CD4-positive, CD25-positive, alpha-beta regulatory T cell (primary cell): ENCODE data around the gene TREML1. TPM values are rescaled to one million over a fixed set of nuclear protein-coding genes. Genes with fewer than 3 reads are reported as not detected.
"Not testable (repeated sequence)": the region's sequence is repeated elsewhere in the genome, so short reads cannot be mapped to it uniquely, and the experiment has no call there.

Experiments used
- ATAC-seq, 2 donors: fragments of 150-1000 bp; cut with Tn5 transposase; one replicate each; pipeline ENCODE4 v1.10.0; 2021; ENCODE audit warnings: low read depth in 2 of 2, moderate number of reproducible peaks in 2 of 2, moderate library complexity in 1 of 2
- DNase-seq, 3 donors: peaks; one replicate each; pipeline versions ENCODE4 v3.0.0 to v3.0.0-alpha.2; 2012 to 2022; ENCODE audit warnings: mixed read lengths in 1 of 3
- H3K27ac ChIP-seq: one replicate; pipeline ENCODE4 v1.7.0; 2013; ENCODE audit warnings: mild to moderate bottlenecking, low read length; ENCODE audit not compliant: insufficient read depth, poor library complexity, severe bottlenecking
- H3K27me3 ChIP-seq: one replicate; pipeline ENCODE4 v1.7.0; 2013; ENCODE audit warnings: low read length; ENCODE audit not compliant: control insufficient read depth, insufficient read depth
- H3K36me3 ChIP-seq: one replicate; pipeline ENCODE4 v1.7.0; 2013; ENCODE audit warnings: mild to moderate bottlenecking, low read length, moderate library complexity; ENCODE audit not compliant: control insufficient read depth, insufficient read depth
- H3K4me1 ChIP-seq: 2 replicates; pipeline ENCODE4 v1.7.0; 2013; ENCODE audit warnings: mild to moderate bottlenecking, low read length; ENCODE audit not compliant: insufficient read depth, control insufficient read depth, poor library complexity, severe bottlenecking
- H3K4me3 ChIP-seq: one replicate; pipeline ENCODE4 v1.7.0; 2013; ENCODE audit warnings: low read depth, mild to moderate bottlenecking, low read length, moderate library complexity
- H3K9me3 ChIP-seq, 2 experiments: 1 replicate in 1 of 2; 2 replicates in 1 of 2; pipeline ENCODE4 v1.7.0; 2013; ENCODE audit warnings: low read length in 2 of 2, mild to moderate bottlenecking in 1 of 2, moderate library complexity in 1 of 2; ENCODE audit not compliant: control insufficient read depth in 2 of 2
- H3K27ac Mint-ChIP-seq, 3 donors: one replicate each; pipeline ENCODE4 v1.8.0; 2020 to 2022; ENCODE audit warnings: mild to moderate bottlenecking in 3 of 3, mixed read lengths in 3 of 3, moderate library complexity in 2 of 3
- H3K27me3 Mint-ChIP-seq: one replicate; pipeline ENCODE4 v1.8.0; 2022; ENCODE audit warnings: mild to moderate bottlenecking, mixed read lengths
- H3K36me3 Mint-ChIP-seq: one replicate; pipeline ENCODE4 v1.8.0; 2020; ENCODE audit warnings: mixed read lengths
- H3K4me1 Mint-ChIP-seq, 4 donors: one replicate each; pipeline ENCODE4 v1.8.0; 2020 to 2022; ENCODE audit warnings: mixed read lengths in 4 of 4, mild to moderate bottlenecking in 1 of 4
- H3K4me3 Mint-ChIP-seq, 4 donors: one replicate each; pipeline ENCODE4 v1.8.0; 2020 to 2022; ENCODE audit warnings: mild to moderate bottlenecking in 4 of 4, mixed read lengths in 4 of 4, moderate library complexity in 3 of 4
- H3K9me3 Mint-ChIP-seq, 7 donors: one replicate each; pipeline ENCODE4 v1.8.0; 2020 to 2022; ENCODE audit warnings: mixed read lengths in 7 of 7, mild to moderate bottlenecking in 3 of 7, moderate library complexity in 2 of 7
- polyA plus RNA-seq, 4 donors: library from polyadenylated mRNA; unstranded; fragments of 300-500 nt; fragmentation: Illumina TruSeq; gene quantifications; one replicate each; pipeline ENCODE4 v1.2.3, GENCODE V29; 2021
- total RNA-seq: library from RNA; stranded (reverse); gene quantifications from one replicate; pipeline ENCODE4 v1.2.3, GENCODE V29; 2022

The TREML1 gene
- total and polyA plus RNA-seq, 5 donors from 2014 or later, result 4.8 TPM; not detected in 4

- H3K9me3 Mint-ChIP-seq, result peaks cover 0 to 7% (median 0%) of the 10 kb centered on the region in 7 donors
- peaks cover 0 to 69% (median 32%) of the 10 kb centered on the region in 4 donors for H3K4me1 Mint-ChIP-seq
- no peaks in the 10 kb centered on the region for H3K27me3 ChIP-seq
- peaks cover 17% of the 10 kb centered on the region for H3K36me3 Mint-ChIP-seq
- H3K9me3 ChIP-seq, result peaks cover 2 to 12% of the 10 kb centered on the region in 2 experiments
- no peak overlapping the region for H3K27ac ChIP-seq
- peak overlapping the region in 2 of 3 donors; percentile 62 to 79 for H3K27ac Mint-ChIP-seq
- H3K4me3 Mint-ChIP-seq, result no peak overlapping the region
- DNase-seq (no peak), ATAC-seq (no peak)
- H3K4me3 ChIP-seq, result no peak overlapping the region
- H3K27me3 Mint-ChIP-seq, result peaks cover 5% of the 10 kb centered on the region
- no peaks in the 10 kb centered on the region for H3K36me3 ChIP-seq
- peaks cover 10% of the 10 kb centered on the region for H3K4me1 ChIP-seq
Observed at GRCh38 chr6:41194386-41194785, 40.2 kb upstream of the TREML1 start.

DNA sequence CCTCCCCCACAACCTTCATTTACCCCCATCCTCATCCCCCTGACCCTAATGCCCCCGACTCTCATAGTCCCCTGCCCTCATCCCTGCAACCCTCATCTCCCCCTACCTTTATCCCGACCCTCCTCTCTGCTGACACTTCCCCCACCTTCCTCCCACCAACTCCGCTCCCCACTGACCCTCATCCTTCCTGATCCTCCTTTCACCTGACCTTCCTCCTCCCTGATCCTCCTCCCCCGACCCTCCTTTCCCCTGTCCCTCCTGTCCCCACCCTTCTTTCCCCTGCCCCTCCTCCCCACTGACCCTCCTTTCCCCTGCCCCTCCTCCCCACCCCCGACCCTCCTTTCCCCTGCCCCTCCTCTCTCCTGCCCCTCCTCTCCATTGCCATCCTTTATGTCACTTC, 39.7 kb upstream of the TREML1 start:
- no peaks in the 10 kb centered on the region for H3K27me3 ChIP-seq
- H3K9me3 ChIP-seq, result peaks cover 2 to 12% of the 10 kb centered on the region in 2 experiments
- Mint-ChIP-seq H3K9me3 (peaks cover 0 to 8% (median 0%) of the 10 kb centered on the region in 7 donors), H3K4me1 (peaks cover 0 to 64% (median 27%) of the 10 kb centered on the region in 4 donors), H3K27me3 (peaks cover 5% of the 10 kb centered on the region), H3K36me3 (peaks cover 17% of the 10 kb centered on the region), H3K27ac (peak overlapping the region in 1 of 3 donors; percentile 20), H3K4me3 (no peak overlapping the region)
- no peak overlapping the region for H3K27ac ChIP-seq
- ATAC-seq (no peak), DNase-seq (no peak)
- H3K36me3 ChIP-seq, result no peaks in the 10 kb centered on the region
- peaks cover 5% of the 10 kb centered on the region for H3K4me1 ChIP-seq
- H3K4me3 ChIP-seq, result no peak overlapping the region

- Mint-ChIP-seq H3K4me1 (peaks cover 0 to 64% (median 30%) of the 10 kb centered on the region in 4 donors), H3K4me3 (no peak overlapping the region), H3K27ac (peak overlapping the region; percentile 35 to 84 (median 63)), H3K9me3 (peaks cover 0 to 8% (median 0%) of the 10 kb centered on the region in 7 donors), H3K36me3 (peaks cover 17% of the 10 kb centered on the region), H3K27me3 (peaks cover 5% of the 10 kb centered on the region)
- peak in 1 of 2 donors; percentile 17 for ATAC-seq
- Histone ChIP-seq H3K27me3 (no peaks in the 10 kb centered on the region), H3K36me3 (no peaks in the 10 kb centered on the region), H3K4me3 (no peak overlapping the region), H3K4me1 (no peaks in the 10 kb centered on the region), H3K27ac (no peak overlapping the region), H3K9me3 (peaks cover 2 to 12% of the 10 kb centered on the region in 2 experiments)
- DNase-seq, result no peak
Observed at GRCh38 chr6:41193171-41193734, 39.1 kb upstream of the TREML1 start.

GRCh38 chr6:41191569-41191968, 37.4 kb upstream of the TREML1 start:
- Histone ChIP-seq H3K36me3 (no peaks in the 10 kb centered on the region), H3K4me1 (no peaks in the 10 kb centered on the region), H3K4me3 (no peak overlapping the region), H3K9me3 (peaks cover 2 to 12% of the 10 kb centered on the region in 2 experiments), H3K27me3 (no peaks in the 10 kb centered on the region), H3K27ac (no peak overlapping the region)
- DNase-seq (peak in 1 of 3 donors; percentile 56), ATAC-seq (peak; percentile 15 to 57)
- Mint-ChIP-seq H3K27me3 (peaks cover 8% of the 10 kb centered on the region), H3K4me1 (peaks cover 0 to 51% (median 26%) of the 10 kb centered on the region in 4 donors), H3K4me3 (peak overlapping the region in 1 of 4 donors; percentile 47), H3K36me3 (peaks cover 13% of the 10 kb centered on the region), H3K27ac (peak overlapping the region in 1 of 3 donors; percentile 69), H3K9me3 (peaks cover 0 to 8% (median 0%) of the 10 kb centered on the region in 7 donors)

- Histone ChIP-seq H3K27ac (no peak overlapping the region), H3K4me1 (no peaks in the 10 kb centered on the region), H3K4me3 (no peak overlapping the region), H3K36me3 (no peaks in the 10 kb centered on the region), H3K27me3 (no peaks in the 10 kb centered on the region), H3K9me3 (peaks cover 2 to 12% of the 10 kb centered on the region in 2 experiments)
- peaks cover 10% of the 10 kb centered on the region for H3K36me3 Mint-ChIP-seq
- peaks cover 0 to 8% (median 0%) of the 10 kb centered on the region in 7 donors for H3K9me3 Mint-ChIP-seq
- no peak overlapping the region for H3K27ac Mint-ChIP-seq
- no peak overlapping the region for H3K4me3 Mint-ChIP-seq
- ATAC-seq (no peak), DNase-seq (no peak)
- peaks cover 8% of the 10 kb centered on the region for H3K27me3 Mint-ChIP-seq
- peaks cover 0 to 46% (median 25%) of the 10 kb centered on the region in 4 donors for H3K4me1 Mint-ChIP-seq
Observed at GRCh38 chr6:41190791-41191190, 36.6 kb upstream of the TREML1 start.

DNA sequence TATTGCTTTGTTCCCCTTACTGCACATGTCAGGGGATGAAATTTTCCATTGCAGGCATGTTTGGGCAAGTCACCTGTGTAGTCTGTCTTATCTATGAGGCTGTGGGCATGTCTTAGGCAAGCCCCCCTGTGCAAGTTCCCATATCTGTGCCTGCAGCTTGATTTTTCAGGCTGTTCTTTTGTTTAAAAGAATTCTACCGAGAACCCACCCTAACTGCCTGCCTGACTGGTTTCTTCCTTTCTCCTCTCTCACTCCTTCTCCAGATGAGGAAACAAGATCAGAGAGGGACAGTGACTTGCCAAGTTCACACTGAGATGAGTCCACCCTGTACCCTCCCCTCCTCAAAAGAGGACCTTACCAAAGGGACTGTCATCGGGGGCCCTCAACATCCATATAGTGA, 35.8 kb upstream of the TREML1 start:
- no peaks in the 10 kb centered on the region for H3K36me3 ChIP-seq
- no peak overlapping the region for H3K27ac ChIP-seq
- Mint-ChIP-seq H3K36me3 (peaks cover 8% of the 10 kb centered on the region), H3K4me1 (peaks cover 0 to 45% (median 21%) of the 10 kb centered on the region in 4 donors), H3K27ac (no peak overlapping the region), H3K4me3 (no peak overlapping the region), H3K9me3 (peaks cover 0 to 8% (median 0%) of the 10 kb centered on the region in 7 donors), H3K27me3 (peaks cover 8% of the 10 kb centered on the region)
- no peak for DNase-seq
- ATAC-seq, result no peak
- no peak overlapping the region for H3K4me3 ChIP-seq
- H3K9me3 ChIP-seq, result peaks cover 2 to 12% of the 10 kb centered on the region in 2 experiments
- H3K27me3 ChIP-seq, result no peaks in the 10 kb centered on the region
- H3K4me1 ChIP-seq, result no peaks in the 10 kb centered on the region

DNA sequence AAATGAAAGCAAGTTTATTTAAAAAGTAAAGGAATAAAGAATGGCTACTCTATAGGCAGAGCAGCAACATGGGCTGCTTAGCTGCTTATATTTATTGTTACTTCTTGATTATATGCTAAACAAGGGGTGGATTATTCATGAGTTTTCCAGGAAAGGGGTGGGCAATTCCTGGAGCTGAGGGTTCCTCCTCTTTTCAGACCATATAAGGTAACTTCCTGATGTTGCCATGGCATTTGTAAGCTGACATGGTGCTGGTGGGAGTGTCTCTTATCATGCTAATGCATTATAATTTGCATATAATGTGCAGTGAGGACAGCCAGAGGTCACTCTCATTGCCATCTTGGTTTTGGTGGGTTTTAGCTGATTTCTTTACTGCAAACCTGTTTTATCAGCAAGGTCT, 34.9 kb upstream of the TREML1 start:
- H3K9me3 ChIP-seq, result peaks cover 2 to 12% of the 10 kb centered on the region in 2 experiments
- not testable (repeated sequence) for H3K27me3 Mint-ChIP-seq, H3K4me3 Mint-ChIP-seq, ATAC-seq, H3K4me1 ChIP-seq, H3K36me3 ChIP-seq, H3K27me3 ChIP-seq, H3K4me3 ChIP-seq, H3K36me3 Mint-ChIP-seq, H3K9me3 Mint-ChIP-seq, H3K27ac Mint-ChIP-seq, H3K27ac ChIP-seq
- DNase-seq, result peak in 1 of 3 donors; percentile 39
- peaks cover 0 to 37% (median 18%) of the 10 kb centered on the region in 4 donors for H3K4me1 Mint-ChIP-seq
